ENCODE measurements around the gene MUC6.

MUC6 gene

GRCh38 chr11:1038361-1038760 lies 1.8 kb upstream of the MUC6 start:
- DNase-seq (ENCODE audit: low read depth in 3 of 3) = no peak

- no peak for DNase-seq (ENCODE audit: low read depth in 3 of 3)
Observed at GRCh38 chr11:1037506-1038055, 1.1 kb upstream of the MUC6 start.

GRCh38 chr11:1036931-1037330 lies 413 bp upstream of the MUC6 start:
- DNase-seq (ENCODE audit: low read depth in 3 of 3) = no peak

- DNase-seq (ENCODE audit: low read depth in 3 of 3) = no peak
Observed at GRCh38 chr11:1035577-1036283, 788 bp downstream of the MUC6 start.

GRCh38 chr11:1034456-1035295 lies 1.8 kb downstream of the MUC6 start:
- no peak for DNase-seq (ENCODE audit: low read depth in 3 of 3)

- no peak for DNase-seq (ENCODE audit: low read depth in 3 of 3)
Observed at GRCh38 chr11:1034001-1034400, 2.5 kb downstream of the MUC6 start.

GRCh38 chr11:1033016-1033798 lies 3.3 kb downstream of the MUC6 start:
- DNase-seq (ENCODE audit: low read depth in 3 of 3) = no peak

- no peak for DNase-seq (ENCODE audit: low read depth in 3 of 3)
Observed at GRCh38 chr11:1032310-1032891, 4.1 kb downstream of the MUC6 start.

- no peak for DNase-seq (ENCODE audit: low read depth in 3 of 3)
Observed at GRCh38 chr11:1031121-1031899, 5.2 kb downstream of the MUC6 start.

GRCh38 chr11:1030556-1030955 lies 6.0 kb downstream of the MUC6 start:
- DNase-seq (ENCODE audit: low read depth in 3 of 3) = no peak

- DNase-seq (ENCODE audit: low read depth in 3 of 3) = no peak
Observed at GRCh38 chr11:1030086-1030485, 6.4 kb downstream of the MUC6 start.

GRCh38 chr11:1029654-1030053 lies 6.9 kb downstream of the MUC6 start:
- no peak for DNase-seq (ENCODE audit: low read depth in 3 of 3)

- no peak for DNase-seq (ENCODE audit: low read depth in 3 of 3)
Observed at GRCh38 chr11:1029051-1029450, 7.5 kb downstream of the MUC6 start.

- DNase-seq (ENCODE audit: low read depth in 3 of 3) = no peak
Observed at GRCh38 chr11:1028616-1029015, 7.9 kb downstream of the MUC6 start.

- no peak for DNase-seq (ENCODE audit: low read depth in 3 of 3)
Observed at GRCh38 chr11:1028291-1028540, 8.3 kb downstream of the MUC6 start.

GRCh38 chr11:1027483-1028290 lies 8.8 kb downstream of the MUC6 start:
- DNase-seq (ENCODE audit: low read depth in 3 of 3) = no peak

- no peak for DNase-seq (ENCODE audit: low read depth in 3 of 3)
Observed at GRCh38 chr11:1026641-1027482, 9.7 kb downstream of the MUC6 start.

- DNase-seq (ENCODE audit: low read depth in 3 of 3) = no peak
Observed at GRCh38 chr11:1026163-1026450, 10.4 kb downstream of the MUC6 start.

GRCh38 chr11:1025410-1026162 lies 10.9 kb downstream of the MUC6 start:
- no peak for DNase-seq (ENCODE audit: low read depth in 3 of 3)
